Islet of Langerhans (tissue), 1 donor: ENCODE measurements around the gene ARHGAP33.
"Not testable (repeated sequence)": the region's sequence is repeated elsewhere in the genome, so short reads cannot be mapped to it uniquely, and the experiment has no call there.

Experiments
- FAIRE-seq: peaks from one replicate; lab custom pipeline; 2011; peaks lifted over from hg19 to GRCh38; lab: Jason Lieb, UNC

ARHGAP33 gene

DNA sequence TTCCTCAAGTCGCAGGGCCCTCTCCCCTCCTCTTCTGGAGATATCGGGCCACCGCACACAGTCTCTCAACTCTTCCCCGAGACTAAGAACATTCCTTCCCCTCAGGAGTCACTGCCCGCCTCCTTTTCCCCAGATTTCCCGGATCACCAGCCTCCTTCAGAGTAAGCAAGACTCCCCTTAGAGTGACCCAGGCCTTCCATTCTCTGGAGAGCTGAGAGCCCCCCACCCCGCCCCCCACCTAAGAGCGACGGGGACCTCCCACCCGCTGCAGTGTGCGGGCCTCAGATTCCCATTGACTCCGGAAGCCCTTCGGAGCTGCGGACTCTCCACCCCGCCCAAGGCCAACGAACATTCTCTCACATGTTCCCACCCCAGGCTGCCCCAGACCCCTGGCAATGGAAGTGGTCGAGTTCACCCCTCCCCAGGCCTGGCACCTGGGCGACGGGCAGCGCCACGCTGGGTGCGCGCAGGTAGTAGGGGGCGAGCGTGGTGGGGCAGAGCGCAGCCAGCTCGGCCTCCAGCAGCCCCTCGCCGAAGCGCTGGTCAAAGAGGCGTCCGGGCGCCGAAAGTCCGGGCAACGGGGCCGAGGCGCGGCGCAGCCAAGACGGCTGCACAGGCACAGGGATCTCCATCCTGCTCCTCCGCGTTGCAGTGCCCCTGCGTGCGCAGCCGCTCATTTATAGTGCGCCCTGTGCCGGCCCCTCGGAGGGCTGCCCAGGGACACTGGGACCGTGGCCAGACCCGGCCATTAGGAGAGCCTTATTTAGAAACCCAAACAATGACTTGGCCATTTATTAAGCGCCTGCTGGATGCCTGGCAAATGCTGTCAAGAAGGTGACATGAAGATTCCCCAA is 18.8 kb upstream of the ARHGAP33 start, which contains the start of gene HSPB6:
HSPB6 (minus strand) TSS at position 653 of the 854 bp plus-strand sequence; CDS start at position 632, 21 bp downstream.
- FAIRE-seq, result no peak

DNA sequence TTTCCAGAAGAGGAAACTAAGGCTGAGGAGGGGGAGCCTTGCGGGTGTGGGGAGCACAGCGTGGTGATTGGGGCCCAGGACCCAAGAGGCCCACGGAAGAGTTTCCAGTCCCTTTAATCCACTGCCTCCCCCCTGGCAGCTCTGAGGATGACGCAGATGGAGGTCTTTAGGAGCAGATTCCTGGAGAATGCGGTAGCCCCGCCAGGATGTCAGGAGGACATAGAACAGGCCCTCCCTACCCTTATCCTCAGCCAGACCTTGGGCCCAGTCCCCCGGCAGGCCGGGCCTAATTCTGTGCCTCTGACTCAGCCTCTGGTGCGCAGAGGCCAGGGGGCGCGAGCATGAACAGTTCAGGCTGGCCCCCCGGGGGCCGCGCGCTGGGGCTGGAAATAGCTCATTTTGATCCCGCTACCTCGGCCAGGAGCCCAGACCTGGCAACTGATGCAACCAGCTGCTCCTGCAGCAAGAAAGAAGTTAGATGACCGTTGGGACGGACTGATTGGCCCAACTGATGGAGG is 18.1 kb upstream of the ARHGAP33 start:
- FAIRE-seq, result no peak

DNA sequence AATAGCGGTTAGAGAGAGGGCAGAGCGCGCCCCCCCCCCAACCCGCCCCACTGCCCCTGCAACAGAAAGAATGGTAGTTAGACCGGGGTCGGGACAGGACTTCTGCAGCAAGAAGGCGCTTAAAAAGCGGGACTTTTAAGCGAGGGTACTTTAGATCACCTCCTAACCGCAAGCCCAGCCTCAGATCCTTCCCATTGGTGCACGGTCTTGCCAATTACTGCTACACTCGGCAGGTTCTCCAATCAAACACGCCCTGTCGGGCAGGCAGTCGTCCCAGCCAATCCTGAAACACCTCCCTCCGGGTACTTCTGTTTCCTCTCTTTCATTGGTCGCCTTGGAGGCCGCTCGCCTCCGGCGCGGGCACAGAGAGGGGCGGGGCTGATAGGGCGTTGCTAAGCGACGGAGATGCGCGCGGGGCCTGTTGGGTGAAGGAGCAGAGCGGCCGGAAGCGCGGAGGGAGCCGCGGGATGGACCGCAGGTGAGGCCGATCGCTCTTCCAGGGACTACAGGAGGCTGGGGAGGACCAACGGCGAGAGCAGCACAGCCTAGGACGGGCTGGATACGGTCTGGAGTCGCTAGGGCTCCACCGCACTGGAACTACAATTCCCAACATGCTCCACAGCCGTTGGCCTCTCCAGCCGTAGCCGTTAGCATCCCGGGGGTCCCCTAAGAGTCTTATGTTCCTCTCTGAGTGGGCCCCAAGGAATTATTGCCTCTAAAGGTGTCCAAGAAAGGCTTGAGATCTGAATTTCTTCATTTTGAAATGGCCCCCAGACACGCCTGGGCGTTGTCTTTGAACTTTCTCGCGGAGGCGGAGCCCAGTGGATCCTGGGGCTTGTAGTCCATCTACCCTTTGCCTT is 17.4 kb upstream of the ARHGAP33 start, which contains the start of gene PROSER3:
PROSER3 (plus strand) TSS at position 428 of the 860 bp plus-strand sequence; CDS start at position 468, 40 bp downstream.
- FAIRE-seq, result peak; percentile 99

DNA sequence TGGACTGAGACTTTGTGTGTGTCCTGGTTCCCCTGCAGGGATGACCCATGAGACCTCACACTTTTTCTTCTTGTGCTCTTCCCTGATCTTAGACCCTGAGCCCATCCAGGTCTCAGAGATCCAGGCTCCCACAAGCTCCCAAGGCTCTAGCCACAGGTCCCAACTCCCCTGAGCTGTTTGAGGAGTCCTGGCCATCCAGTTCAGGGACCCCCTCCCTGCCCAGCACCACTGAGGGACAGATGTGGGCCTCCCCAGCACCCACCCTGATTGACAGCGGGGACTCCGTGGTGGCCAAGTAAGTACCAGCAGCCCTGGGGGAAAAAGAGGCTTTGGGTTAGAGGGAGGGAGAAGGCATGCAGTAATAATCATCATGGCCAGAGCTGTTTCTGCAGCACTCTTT is 15.7 kb upstream of the ARHGAP33 start:
- FAIRE-seq, result no peak

DNA sequence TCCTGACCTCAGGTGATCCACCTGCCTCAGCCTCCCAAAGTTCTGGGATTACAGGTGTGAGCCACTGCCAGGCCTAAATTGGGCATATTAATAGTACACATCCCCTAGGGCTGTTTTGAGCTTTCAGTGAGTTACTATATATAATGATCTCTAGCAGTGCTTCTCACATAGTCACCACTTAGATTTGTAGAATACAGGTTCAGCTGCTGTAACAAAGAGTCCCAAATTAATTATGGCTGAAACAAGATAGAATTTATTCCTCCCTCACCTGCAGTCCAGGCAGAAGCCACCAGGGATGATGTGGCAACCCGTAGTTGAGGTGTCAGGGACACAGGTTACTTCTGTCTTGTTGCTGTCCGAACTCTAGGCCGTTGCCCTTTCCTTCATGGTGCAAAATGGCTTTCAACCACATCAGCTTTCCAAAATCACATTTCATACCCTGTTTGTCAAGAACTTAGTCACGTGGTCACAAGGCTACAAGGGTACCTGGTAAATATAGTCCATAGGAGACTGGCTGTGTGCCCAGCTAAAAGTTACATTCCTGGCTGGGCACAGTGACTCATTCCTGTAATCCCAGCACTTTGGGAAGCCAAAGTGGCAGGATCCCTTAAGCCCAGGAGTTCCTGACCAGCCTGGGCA is 14.5 kb upstream of the ARHGAP33 start:
- FAIRE-seq, result no peak

DNA sequence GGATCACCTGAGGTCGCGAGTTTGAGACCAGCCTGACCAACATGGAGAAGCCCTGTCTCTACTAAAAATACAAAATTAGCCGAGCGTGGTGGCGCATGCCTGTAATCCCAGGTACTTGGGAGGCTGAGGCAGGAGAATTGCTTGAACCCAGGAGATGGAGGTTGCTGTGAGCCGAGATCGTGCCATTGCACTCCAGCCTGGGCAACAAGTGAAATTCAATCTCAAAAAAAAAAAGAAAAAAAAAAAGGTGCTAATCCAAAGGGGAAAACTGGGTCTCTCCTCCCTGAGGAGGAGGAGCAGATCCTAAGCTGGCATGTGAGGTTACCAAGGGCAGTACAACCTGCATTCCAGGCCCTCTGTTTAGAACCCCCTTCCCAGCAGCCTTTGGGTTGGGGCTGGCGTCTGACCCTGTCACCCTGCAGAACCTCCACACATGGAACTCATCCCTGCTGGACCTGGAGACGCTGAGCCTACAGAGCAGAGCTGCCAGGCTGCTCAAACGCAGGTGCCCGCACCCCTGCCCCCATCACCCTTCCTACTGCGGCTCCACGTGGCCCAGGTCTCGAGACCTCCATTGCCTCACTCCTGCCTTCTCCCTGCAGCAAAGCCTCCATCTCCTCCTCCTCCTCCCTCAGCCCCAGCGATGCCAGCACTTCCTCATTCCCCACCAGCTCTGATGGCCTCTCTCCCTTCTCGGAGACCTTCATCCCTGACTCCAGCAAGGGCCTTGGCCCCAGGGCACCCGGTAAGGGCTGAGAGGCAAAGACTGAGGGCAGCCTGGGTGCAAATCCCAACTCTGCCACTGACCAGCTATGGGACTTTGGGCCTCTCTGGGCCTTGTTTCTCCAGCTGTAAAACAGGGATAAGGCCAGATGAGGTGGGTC is 10.7 kb upstream of the ARHGAP33 start:
- no peak for FAIRE-seq

DNA sequence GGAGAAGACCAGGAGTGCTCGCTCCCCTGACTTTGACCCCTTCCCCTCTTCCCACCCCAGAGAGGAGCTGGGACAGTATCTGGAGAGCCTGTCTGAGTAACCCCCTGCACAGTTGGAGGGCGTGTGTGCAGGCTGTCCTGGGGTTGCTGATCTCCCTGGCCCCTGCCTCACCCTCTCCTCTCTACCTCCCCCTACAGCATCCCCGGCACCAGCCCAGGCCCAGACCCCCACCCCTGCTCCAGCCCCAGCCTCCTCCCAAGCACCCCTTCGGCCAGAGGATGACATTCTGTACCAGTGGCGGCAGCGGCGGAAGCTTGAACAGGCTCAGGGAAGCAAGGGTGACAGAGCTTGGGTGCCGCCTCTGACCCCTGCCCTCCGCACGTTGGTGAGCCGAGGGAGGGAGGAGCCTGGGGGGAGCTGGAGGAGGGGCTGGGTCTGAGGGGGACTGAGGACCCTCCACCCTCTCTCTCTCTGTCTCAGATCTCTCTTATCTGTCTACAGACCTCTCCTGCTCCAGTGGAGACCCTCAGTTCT is 8.7 kb upstream of the ARHGAP33 start:
- FAIRE-seq, result no peak

DNA sequence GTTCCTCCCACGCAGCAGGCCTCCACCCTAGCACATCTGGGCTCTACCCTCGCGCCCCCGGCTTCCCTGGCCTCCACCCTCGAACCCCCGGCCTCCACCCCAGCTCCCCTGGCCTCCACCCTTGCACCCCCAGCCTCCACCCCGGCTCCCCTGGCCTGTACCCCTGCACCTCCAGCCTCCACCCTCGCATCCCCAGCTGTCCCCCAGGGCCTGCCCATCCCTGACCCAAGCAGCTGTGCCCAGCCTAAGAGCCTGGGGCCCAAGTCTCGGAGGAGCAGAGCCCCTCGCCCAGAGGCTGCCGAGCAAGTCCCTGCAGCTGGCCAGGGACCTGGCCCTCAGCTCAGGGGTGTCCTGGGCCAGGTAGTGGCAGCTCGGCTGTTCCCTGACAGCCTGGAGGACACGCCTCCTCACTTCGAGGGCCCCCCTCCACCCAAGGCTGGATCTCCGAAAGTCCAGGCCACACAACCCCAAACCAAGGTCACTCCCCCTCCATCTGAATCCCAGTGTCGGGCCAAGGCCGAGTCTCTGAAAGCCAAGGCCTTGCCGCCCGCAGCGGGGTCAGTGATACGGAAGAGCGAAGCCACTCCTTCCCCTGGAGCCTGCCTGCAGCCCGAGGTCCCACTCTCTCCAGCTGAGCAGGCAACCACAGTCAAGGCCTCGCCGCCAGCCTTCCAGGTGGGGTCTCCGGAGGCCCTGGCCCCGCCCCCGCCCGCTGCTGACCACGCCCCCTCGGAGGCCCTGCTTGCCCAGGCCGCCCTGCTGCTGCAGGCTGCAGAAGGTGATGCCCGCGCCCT is 7.9 kb upstream of the ARHGAP33 start:
- FAIRE-seq, result no peak

DNA sequence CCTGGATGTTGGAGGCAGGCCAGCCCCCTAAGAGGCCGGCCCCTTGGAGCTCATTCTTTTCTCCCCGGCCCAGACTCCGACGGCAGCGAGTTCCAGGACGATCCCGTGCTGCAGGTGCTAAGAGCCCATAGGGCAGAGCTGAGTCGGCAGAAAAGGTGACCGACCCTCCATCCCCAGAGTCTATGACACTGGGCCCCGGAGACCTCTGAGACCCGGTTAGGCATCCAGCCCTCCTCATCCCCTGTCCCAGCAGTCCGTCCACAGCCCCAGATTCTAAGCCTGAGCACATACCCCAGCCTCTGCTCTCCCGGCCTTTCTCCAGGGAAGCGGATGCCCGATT is 7.3 kb upstream of the ARHGAP33 start:
- no peak for FAIRE-seq

DNA sequence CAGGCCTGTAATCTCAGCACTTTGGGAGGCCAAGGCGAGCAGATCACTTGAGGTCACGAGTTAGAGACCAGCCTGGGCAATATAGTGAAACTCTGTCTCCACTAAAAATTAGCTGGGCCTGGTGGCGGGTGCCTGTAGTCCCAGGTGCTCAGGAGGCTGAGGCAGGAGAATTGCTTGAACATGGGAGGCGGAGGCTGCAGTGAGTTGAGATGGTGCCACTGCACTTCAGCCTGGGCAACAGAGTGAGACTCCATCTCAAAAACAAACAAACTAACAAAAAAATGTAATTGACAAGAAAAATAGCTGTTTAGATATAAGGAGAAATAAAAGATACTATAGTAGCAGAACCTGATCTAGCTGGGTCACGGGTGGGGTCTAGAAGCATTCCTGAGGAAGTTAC is 3.0 kb upstream of the ARHGAP33 start:
- not testable (repeated sequence) for FAIRE-seq

DNA sequence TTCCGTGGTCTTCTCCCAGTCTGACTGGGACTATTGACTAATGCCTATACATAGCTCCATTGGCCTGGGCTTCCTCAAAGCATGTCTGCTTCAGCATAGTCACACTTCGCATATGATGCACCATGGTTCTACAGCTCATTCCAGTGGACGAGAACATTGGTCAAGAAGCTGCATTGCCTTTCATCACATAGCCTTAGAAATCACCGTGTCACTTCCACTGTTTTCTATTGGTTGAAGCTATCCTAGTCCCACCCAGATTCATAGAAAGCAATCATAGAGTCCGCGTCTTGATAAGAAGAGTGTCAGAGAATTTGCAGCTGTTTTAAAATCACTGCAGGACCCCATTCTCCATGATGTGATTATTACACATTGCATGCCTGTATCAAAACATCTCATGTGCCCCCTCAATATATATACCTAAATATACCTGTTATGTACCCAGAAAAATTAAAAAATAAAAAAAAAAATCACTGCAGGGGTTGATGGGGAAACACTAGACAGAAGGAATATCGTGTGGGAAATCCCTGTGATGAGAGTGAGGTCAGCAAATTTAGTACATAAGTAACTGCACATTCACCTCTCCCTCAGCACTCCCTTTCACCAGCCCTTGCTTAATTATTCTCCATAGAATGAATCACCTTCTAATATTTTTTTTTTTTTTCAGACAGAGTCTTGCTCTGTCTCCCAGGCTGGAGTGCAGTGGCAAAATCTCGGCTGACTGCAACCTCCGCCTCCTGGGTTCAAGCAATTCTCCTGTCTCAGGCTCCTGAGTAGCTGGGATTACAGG is 2.2 kb upstream of the ARHGAP33 start:
- no peak for FAIRE-seq

DNA sequence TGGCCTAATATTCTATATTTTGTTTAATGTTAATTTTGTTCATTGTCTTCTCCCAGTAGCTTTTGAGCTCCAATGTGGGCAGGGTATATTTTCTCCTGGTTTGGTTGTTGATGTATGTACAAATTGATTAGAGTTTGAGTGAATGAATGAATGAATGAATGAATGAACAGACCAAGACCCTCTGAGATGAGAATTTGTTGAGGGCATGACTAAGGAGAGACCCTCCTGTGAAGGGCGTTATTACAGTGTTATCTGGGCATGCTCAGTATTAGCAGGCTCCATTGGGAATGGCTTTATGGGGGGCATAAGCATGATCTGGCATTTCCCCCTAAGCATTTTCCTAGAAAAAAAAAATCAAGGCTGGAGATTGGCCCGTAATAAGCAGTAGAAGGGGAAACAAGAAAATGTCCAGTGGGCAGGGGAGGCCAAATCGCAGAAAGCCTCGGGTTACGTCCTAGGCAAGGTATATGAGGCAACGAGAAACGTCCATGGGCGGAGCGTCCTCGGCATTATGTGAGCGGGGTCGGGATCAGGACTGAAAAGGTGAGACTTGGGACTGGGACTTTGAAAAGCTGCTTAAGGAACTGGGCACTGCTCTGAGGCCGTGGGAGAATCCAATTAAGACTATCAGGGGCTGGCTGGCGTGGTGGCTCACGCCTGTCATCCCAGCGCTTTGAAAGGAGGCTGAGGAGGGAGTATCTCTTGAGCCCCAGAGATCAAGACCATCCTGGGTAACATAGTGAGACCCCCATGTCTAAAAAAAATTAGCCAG is 904 bp upstream of the ARHGAP33 start:
- FAIRE-seq, result no peak

DNA sequence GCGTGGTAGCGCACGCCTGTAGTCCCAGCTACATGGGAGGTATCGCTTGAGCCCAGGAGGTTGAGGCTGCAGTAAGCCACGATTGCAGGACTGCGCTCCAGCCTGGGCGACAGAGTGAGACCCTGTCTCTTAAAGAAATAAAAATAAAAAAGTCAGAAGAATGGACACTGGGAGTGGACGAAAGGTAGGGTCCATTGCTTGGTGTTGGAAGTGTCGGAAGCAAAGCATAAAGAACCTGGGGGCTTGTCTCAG is 392 bp upstream of the ARHGAP33 start:
- no peak for FAIRE-seq

DNA sequence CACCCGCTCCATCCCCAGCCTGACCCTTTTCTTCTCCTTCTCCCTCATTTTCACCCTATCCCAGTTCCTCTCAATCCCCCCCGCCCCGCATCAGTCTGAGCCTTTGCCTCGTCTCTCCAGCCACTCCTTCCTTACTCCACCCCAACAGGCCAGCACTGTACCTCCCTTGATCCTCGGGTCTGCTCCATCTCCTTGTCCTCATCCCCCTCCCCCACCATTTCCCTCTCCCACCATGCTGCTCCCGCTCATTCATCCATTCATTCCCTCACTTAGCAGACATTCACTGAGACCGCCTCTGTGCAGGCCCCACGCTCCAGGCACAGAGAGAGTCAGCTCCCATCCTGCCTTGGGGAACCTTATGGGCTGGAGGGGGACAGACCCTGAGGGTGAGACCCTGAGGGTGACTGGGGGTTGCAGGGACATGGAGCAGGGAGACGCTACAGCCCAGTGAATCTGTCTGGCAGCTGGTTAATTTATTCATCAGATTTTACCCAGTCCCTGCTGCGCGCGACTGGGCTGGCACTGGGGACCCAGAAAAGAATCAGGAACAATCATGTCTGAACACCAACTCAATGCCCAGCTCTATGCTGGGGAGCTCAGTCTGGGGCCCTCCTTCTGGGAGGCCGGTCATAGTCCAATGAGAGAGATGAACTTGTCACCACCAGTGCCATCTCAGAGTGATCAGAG is 881 bp downstream of the ARHGAP33 start:
- no peak for FAIRE-seq

DNA sequence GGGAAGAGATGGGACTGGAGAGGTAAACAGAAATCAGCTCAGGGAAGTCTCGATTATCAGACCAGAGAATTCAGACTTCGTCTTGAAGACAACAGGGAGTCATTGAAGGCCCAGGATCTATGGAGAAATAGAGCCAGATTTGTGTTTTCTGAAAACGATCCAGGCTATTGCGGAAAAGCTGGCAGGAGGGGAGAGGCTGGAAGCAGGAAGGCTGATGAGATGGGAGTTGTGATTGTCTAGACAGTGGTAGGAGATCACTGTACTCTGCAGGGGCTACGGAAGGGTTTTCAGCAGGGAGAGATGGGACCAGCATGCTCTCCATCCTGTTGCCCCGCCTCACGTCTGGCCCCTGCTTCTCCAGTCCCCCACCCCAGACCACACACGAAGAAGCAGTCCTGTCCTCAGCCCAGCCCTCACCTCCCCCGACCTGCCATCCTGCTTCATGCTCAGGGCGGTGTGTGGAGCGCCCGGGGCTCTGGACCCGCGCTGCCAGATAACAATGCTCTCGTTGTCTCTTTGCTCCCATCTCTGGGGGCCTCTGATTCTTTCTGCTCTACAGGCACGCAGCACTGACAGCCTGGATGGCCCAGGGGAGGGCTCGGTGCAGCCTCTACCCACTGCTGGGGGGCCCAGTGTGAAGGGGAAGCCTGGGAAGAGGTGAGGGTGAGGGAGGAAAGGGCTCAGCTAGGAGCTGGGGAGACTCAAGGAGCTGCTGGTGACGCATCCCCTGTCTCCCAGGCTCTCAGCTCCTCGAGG is 1.9 kb downstream of the ARHGAP33 start:
- no peak for FAIRE-seq

DNA sequence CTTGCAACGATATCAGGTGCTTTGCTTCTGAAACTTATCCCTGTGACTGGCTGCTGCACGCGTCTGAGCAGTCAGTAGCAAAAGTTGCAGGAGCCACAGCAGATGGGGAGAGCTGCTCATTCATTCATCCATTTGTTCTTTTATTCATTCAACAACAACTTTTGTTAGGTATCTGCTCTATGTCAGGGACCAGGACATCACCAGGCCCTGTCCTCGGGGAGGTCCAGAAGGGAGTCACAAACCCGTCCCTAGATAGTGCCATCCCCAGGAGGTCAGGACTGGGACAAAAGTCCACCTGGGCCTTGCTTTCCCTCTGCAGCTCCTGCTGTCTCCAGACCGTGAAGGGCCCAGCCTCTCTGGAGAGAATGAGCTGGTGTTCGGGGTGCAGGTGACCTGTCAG is 2.6 kb downstream of the ARHGAP33 start:
- FAIRE-seq, result no peak

DNA sequence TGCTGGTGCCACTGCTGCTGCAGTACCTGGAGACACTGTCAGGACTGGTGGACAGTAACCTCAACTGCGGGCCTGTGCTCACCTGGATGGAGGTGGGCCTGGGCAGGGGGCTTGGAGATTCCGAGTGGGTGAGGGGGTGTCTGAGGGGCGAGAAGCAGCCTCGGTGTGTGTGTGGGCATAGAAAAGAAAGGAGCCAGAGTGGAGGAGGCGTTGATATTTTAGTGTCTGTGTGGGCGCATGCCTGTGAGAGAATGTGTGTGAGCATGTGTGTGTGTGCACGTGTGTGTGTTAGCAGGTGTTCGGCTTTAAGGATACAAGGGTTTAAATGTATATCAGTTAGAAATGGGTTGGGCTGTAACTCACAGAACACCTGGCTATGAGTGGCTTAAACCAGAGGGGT is 3.7 kb downstream of the ARHGAP33 start:
- FAIRE-seq, result no peak

DNA sequence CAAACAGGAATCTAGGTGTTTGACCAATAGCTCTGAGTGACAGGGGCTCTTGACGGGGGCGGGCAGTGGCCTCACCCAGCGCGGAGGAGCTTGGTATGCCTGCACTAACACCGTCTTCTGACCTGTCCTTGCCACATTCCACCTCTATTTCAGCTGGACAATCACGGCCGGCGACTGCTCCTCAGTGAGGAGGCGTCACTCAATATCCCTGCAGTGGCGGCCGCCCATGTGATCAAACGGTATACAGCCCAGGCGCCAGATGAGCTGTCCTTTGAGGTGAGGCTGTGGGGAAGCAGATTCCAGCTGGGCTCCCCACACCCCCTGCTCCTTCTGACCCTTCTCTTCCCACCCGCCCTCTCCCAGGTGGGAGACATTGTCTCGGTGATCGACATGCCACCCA is 4.7 kb downstream of the ARHGAP33 start:
- no peak for FAIRE-seq
